Neural cell (in vitro differentiated cells): ENCODE data around the gene TMEM131. TPM values are rescaled to one million over a fixed set of nuclear protein-coding genes. Genes with fewer than 3 reads are reported as not detected.

Source experiments
- H2AFZ ChIP-seq: fragments of 200-600, 300-800 bp; sonication (generic), shearing (Covaris generic); 2 replicates; pipeline ENCODE4 v1.6.0; 2014; ENCODE audit warnings: low read depth, mild to moderate bottlenecking, antibody characterized with exemption, low read length, moderate library complexity
- H3F3A ChIP-seq: fragments of 200-600 bp; shearing (Covaris generic); 2 replicates; pipeline ENCODE4 v1.6.1; 2016; ENCODE audit warnings: mild to moderate bottlenecking, moderate library complexity, mixed read lengths, antibody characterized with exemption, low read length; ENCODE audit not compliant: insufficient read depth, poor library complexity, severe bottlenecking
- H3K27ac ChIP-seq: fragments of 200-600, 300-800 bp; sonication (generic), shearing (Covaris generic); 2 replicates; pipeline ENCODE4 v1.5.1; 2014; ENCODE audit warnings: mild to moderate bottlenecking, low read length, moderate library complexity
- H3K27me3 ChIP-seq: fragments of 300-800, 200-600 bp; sonication (generic), shearing (Covaris generic); 2 replicates; pipeline ENCODE4 v1.6.0; 2014; ENCODE audit warnings: mild to moderate bottlenecking, low read depth, low read length, moderate library complexity; ENCODE audit not compliant: insufficient read depth
- H3K36me3 ChIP-seq: fragments of 300-800, 200-600 bp; sonication (generic), shearing (Covaris generic); 2 replicates; pipeline ENCODE4 v1.5.1; 2014; ENCODE audit warnings: mild to moderate bottlenecking, antibody characterized with exemption, low read length, moderate library complexity; ENCODE audit not compliant: insufficient read depth
- H3K4me2 ChIP-seq: fragments of 300-800, 200-600 bp; sonication (generic), shearing (Covaris generic); 2 replicates; pipeline ENCODE4 v1.6.0; 2014; ENCODE audit warnings: mild to moderate bottlenecking, low read length
- H3K4me3 ChIP-seq: fragments of 300-800, 200-600 bp; sonication (generic), shearing (Covaris generic); 2 replicates; pipeline ENCODE4 v1.5.1; 2014; ENCODE audit warnings: mild to moderate bottlenecking, low read length, moderate library complexity
- H3K79me2 ChIP-seq: fragments of 200-600 bp; shearing (Covaris generic); replicated peaks from 2 replicates; pipeline ENCODE4 v1.6.0; 2014; ENCODE audit warnings: mild to moderate bottlenecking, low read length, moderate library complexity; ENCODE audit not compliant: insufficient read depth
- H3K9ac ChIP-seq: fragments of 300-800, 200-600 bp; sonication (generic), shearing (Covaris generic); 2 replicates; pipeline ENCODE4 v1.6.1; 2016; ENCODE audit warnings: mild to moderate bottlenecking, low read length, mixed read lengths
- H3K9me2 ChIP-seq: fragments of 200-600 bp; shearing (Covaris generic); 2 replicates; pipeline ENCODE4 v1.6.1; 2016; ENCODE audit warnings: mild to moderate bottlenecking, low read length, mixed read lengths; ENCODE audit not compliant: insufficient read depth
- H3K9me3 ChIP-seq: fragments of 200-600, 300-800 bp; sonication (generic), shearing (Covaris generic); 2 replicates; pipeline ENCODE4 v1.6.1; 2016; ENCODE audit warnings: mild to moderate bottlenecking, mixed run types, low read length, moderate library complexity, mixed read lengths
- H4K20me1 ChIP-seq: fragments of 200-600 bp; shearing (Covaris generic); 2 replicates; pipeline ENCODE4 v1.6.1; 2016; ENCODE audit warnings: mild to moderate bottlenecking, mixed run types; ENCODE audit not compliant: insufficient read depth
- EP300 ChIP-seq: fragments of 450-650 bp; conservative IDR thresholded peaks from 2 replicates; pipeline ENCODE4 v1.6.1; 2014; ENCODE audit warnings: antibody characterized with exemption, mild to moderate bottlenecking, moderate library complexity; ENCODE audit not compliant: poor library complexity, severe bottlenecking
- EZH2 ChIP-seq: fragments of 200-600, 300-800 bp; shearing (Covaris generic), sonication (generic); IDR thresholded peaks from 2 replicates; pipeline ENCODE4 v1.6.1; 2014; ENCODE audit warnings: antibody characterized with exemption, low read length, borderline replicate concordance, mild to moderate bottlenecking; ENCODE audit not compliant: insufficient read depth, poor library complexity, severe bottlenecking
- MXI1 ChIP-seq: fragments of 450-650 bp; conservative IDR thresholded peaks from 2 replicates; pipeline ENCODE4 v1.6.1; 2014; ENCODE audit warnings: antibody characterized with exemption, mild to moderate bottlenecking; ENCODE audit not compliant: poor library complexity, severe bottlenecking
- POLR2AphosphoS5 ChIP-seq: IDR thresholded peaks from 2 replicates; pipeline ENCODE4 v1.6.1; 2012
- RAD21 ChIP-seq: fragments of 450-650 bp; conservative IDR thresholded peaks from 2 replicates; pipeline ENCODE4 v1.6.1; 2014; ENCODE audit warnings: antibody characterized with exemption, mild to moderate bottlenecking, moderate library complexity
- REST ChIP-seq: IDR thresholded peaks from 2 replicates; pipeline ENCODE4 v1.6.1; 2012; ENCODE audit warnings: borderline replicate concordance
- SMC3 ChIP-seq: fragments of 450-650 bp; conservative IDR thresholded peaks from 2 replicates; pipeline ENCODE4 v1.6.1; 2014; ENCODE audit warnings: antibody characterized with exemption, mild to moderate bottlenecking, moderate library complexity; ENCODE audit not compliant: poor library complexity
- TAF1 ChIP-seq: IDR thresholded peaks from 2 replicates; pipeline ENCODE4 v1.6.1; 2012; ENCODE audit warnings: low read depth
- polyA plus RNA-seq: library from polyadenylated mRNA; depleted of rRNA; stranded (reverse); fragments of >200 nt; gene quantifications from 2 replicates; pipeline ENCODE4 v1.2.3, GENCODE V29; 2014
- TF ChIP-seq, protein P1 (sequence below): fragments of 450-650 bp; IDR thresholded peaks from 2 replicates; pipeline ENCODE4 v1.5.1; 2014; ENCODE audit warnings: antibody characterized with exemption, mild to moderate bottlenecking, moderate library complexity; ENCODE audit not compliant: poor library complexity, severe bottlenecking

Gene TMEM131
- polyA plus RNA-seq, 1 donor from 2014 or later, result 9.6 TPM

GRCh38 chr2:97724073-97724410 lies 271.7 kb downstream of the TMEM131 start:
- H3K36me3 ChIP-seq, result no peaks in the 10 kb centered on the region
- no peaks in the 10 kb centered on the region for H4K20me1 ChIP-seq
- no peak overlapping the region for H3K27ac ChIP-seq
- H3K4me2 ChIP-seq, result no peak overlapping the region
- no peak overlapping the region for H3K9ac ChIP-seq
- no peak for TF ChIP-seq EZH2
- no peak for TF ChIP-seq POLR2AphosphoS5
- no peak for TF ChIP-seq TAF1
- no peak for TF ChIP-seq MXI1
- TF ChIP-seq RAD21, result no peak
- no peak for TF ChIP-seq SMC3
- TF ChIP-seq REST, result no peak
- TF ChIP-seq EP300, result no peak
- TF ChIP-seq, protein P1, sequence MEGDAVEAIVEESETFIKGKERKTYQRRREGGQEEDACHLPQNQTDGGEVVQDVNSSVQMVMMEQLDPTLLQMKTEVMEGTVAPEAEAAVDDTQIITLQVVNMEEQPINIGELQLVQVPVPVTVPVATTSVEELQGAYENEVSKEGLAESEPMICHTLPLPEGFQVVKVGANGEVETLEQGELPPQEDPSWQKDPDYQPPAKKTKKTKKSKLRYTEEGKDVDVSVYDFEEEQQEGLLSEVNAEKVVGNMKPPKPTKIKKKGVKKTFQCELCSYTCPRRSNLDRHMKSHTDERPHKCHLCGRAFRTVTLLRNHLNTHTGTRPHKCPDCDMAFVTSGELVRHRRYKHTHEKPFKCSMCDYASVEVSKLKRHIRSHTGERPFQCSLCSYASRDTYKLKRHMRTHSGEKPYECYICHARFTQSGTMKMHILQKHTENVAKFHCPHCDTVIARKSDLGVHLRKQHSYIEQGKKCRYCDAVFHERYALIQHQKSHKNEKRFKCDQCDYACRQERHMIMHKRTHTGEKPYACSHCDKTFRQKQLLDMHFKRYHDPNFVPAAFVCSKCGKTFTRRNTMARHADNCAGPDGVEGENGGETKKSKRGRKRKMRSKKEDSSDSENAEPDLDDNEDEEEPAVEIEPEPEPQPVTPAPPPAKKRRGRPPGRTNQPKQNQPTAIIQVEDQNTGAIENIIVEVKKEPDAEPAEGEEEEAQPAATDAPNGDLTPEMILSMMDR, result no peak
- no peaks in the 10 kb centered on the region for H3F3A ChIP-seq
- H3K9me2 ChIP-seq, result no peaks in the 10 kb centered on the region
- no peak overlapping the region for H2AFZ ChIP-seq
- no peaks in the 10 kb centered on the region for H3K79me2 ChIP-seq
- H3K9me3 ChIP-seq, result no peaks in the 10 kb centered on the region
- no peaks in the 10 kb centered on the region for H3K27me3 ChIP-seq
- no peak overlapping the region for H3K4me3 ChIP-seq

GRCh38 chr2:97723156-97724072 lies 272.3 kb downstream of the TMEM131 start:
- no peak overlapping the region for H2AFZ ChIP-seq
- no peaks in the 10 kb centered on the region for H3K9me2 ChIP-seq
- no peak overlapping the region for H3K27ac ChIP-seq
- no peaks in the 10 kb centered on the region for H3K36me3 ChIP-seq
- no peak overlapping the region for H3K9ac ChIP-seq
- H4K20me1 ChIP-seq, result no peaks in the 10 kb centered on the region
- H3K79me2 ChIP-seq, result no peaks in the 10 kb centered on the region
- no peak overlapping the region for H3K4me2 ChIP-seq
- no peak overlapping the region for H3K4me3 ChIP-seq
- no peaks in the 10 kb centered on the region for H3K9me3 ChIP-seq
- H3K27me3 ChIP-seq, result no peaks in the 10 kb centered on the region
- no peaks in the 10 kb centered on the region for H3F3A ChIP-seq
- no peak for TF ChIP-seq EZH2
- no peak for TF ChIP-seq MXI1
- TF ChIP-seq RAD21, result no peak
- no peak for TF ChIP-seq TAF1
- TF ChIP-seq REST, result no peak
- TF ChIP-seq, protein P1, result no peak
- no peak for TF ChIP-seq SMC3
- no peak for TF ChIP-seq POLR2AphosphoS5
- TF ChIP-seq EP300, result no peak
